HCT116 (cell line): Measurements from ENCODE around the gene FOSB.

ENCODE experiments used
- POLR2A ChIP-seq: IDR thresholded peaks from 2 replicates; pipeline ENCODE4 v1.7.0; 2011; ENCODE audit warnings: borderline replicate concordance; ENCODE audit not compliant: insufficient read depth, insufficient read length; ENCODE audit errors: extremely low read depth
- POLR2AphosphoS5 ChIP-seq: IDR thresholded peaks from 2 replicates; pipeline ENCODE4 v1.6.1; 2011; ENCODE audit warnings: mild to moderate bottlenecking, low read depth, low read length, moderate library complexity
- RAD21 ChIP-seq: IDR thresholded peaks from 2 replicates; pipeline ENCODE4 v1.6.1; 2012; ENCODE audit warnings: low read depth, mild to moderate bottlenecking
- TF ChIP-seq, protein P1 (sequence below), 3 experiments: fragments of 200-600 bp in 1 of 3; sonication (generic) in 1 of 3; IDR thresholded peaks in 2 of 3; conservative IDR thresholded peaks in 1 of 3; 2 replicates each; pipeline ENCODE4 v1.5.1; 2012 to 2017; ENCODE audit warnings: low read depth in 2 of 3, low read length in 2 of 3, antibody characterized with exemption in 1 of 3, borderline replicate concordance in 1 of 3, control low read depth in 1 of 3, mild to moderate bottlenecking in 1 of 3, mixed read lengths in 1 of 3, mixed run types in 1 of 3, moderate library complexity in 1 of 3; ENCODE audit not compliant: insufficient read depth in 1 of 3

DNA sequence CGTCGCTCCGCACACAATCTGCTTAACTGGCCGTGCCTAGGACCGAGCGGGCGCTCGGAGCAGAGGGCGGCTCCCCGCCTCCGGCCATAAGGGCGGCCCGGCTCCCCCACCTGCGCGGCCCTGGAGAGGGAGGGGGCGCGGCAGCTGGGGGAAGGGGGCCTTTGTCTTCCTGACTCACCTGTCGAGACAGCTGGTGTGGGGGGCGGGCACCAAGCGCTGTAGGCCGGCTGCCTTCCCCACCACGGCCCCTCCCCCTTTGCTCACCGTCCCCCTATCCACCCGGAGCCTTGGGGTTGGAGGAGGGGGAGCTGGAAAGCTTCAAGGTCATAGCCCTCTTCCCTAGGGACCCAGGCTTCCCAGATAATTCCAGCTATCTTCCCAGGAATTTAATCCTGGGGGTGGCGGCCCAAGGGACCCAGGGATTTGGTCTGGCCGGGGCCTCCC, 40.6 kb downstream of the FOSB start:
- no peak for TF ChIP-seq RAD21
- TF ChIP-seq, protein P1, sequence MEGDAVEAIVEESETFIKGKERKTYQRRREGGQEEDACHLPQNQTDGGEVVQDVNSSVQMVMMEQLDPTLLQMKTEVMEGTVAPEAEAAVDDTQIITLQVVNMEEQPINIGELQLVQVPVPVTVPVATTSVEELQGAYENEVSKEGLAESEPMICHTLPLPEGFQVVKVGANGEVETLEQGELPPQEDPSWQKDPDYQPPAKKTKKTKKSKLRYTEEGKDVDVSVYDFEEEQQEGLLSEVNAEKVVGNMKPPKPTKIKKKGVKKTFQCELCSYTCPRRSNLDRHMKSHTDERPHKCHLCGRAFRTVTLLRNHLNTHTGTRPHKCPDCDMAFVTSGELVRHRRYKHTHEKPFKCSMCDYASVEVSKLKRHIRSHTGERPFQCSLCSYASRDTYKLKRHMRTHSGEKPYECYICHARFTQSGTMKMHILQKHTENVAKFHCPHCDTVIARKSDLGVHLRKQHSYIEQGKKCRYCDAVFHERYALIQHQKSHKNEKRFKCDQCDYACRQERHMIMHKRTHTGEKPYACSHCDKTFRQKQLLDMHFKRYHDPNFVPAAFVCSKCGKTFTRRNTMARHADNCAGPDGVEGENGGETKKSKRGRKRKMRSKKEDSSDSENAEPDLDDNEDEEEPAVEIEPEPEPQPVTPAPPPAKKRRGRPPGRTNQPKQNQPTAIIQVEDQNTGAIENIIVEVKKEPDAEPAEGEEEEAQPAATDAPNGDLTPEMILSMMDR (IDR thresholded peaks at IDR 0.05 in 2 of 3, conservative IDR thresholded peaks at IDR 0.05 in 1 of 3; ENCODE audit: borderline replicate concordance in 1 of 3, insufficient read depth in 1 of 3, low read depth in 2 of 3, low read length in 2 of 3), result no peak
- TF ChIP-seq POLR2A, result no peak
- TF ChIP-seq POLR2AphosphoS5, result no peak; the same call in 1 of the 2 replicates
